ENCODE results near the gene TUBA1C. TPM values are rescaled to one million over a fixed set of nuclear protein-coding genes. Genes with fewer than 3 reads are reported as not detected.

Gene TUBA1C
- total and polyA plus RNA-seq, 9 donors: 48.5 to 101 (median 78.5) TPM

DNA sequence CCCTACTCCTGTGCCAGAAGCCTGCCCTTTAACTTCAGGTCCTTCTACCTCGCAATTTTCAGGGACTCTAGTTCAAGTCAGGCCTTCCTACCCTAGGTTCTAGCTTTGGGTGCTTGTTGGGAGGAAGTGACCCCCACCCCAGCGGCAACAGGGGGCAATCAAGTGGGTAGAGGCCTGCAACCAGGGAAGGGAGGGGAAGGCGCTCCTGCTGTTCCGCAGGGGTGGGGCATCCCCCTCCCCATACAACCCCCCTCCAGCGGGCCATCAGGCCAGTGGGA, 29.9 kb downstream of the TUBA1C start:
- H3K27me3 ChIP-seq (ENCODE audit: control insufficient read depth, insufficient read depth, low read length): peaks cover 61% of the 10 kb centered on the region
- DNase-seq: no peak
- WGBS (ENCODE audit: insufficient coverage): no CpG with 5 or more reads among the region's 5 CpGs
- peaks cover 44% of the 10 kb centered on the region for H3K4me1 ChIP-seq (ENCODE audit: control insufficient read depth, insufficient read depth, low read length)
- H3K9me3 ChIP-seq (replicated peaks; ENCODE audit: control insufficient read depth, low read depth, low read length): no peaks in the 10 kb centered on the region
- H3K36me3 ChIP-seq (ENCODE audit: control insufficient read depth, insufficient read depth, low read length): no peaks in the 10 kb centered on the region
- no peak overlapping the region for H3K4me3 ChIP-seq (ENCODE audit: low read length)
- H3K27ac ChIP-seq (ENCODE audit: low read length): no peak overlapping the region

DNA sequence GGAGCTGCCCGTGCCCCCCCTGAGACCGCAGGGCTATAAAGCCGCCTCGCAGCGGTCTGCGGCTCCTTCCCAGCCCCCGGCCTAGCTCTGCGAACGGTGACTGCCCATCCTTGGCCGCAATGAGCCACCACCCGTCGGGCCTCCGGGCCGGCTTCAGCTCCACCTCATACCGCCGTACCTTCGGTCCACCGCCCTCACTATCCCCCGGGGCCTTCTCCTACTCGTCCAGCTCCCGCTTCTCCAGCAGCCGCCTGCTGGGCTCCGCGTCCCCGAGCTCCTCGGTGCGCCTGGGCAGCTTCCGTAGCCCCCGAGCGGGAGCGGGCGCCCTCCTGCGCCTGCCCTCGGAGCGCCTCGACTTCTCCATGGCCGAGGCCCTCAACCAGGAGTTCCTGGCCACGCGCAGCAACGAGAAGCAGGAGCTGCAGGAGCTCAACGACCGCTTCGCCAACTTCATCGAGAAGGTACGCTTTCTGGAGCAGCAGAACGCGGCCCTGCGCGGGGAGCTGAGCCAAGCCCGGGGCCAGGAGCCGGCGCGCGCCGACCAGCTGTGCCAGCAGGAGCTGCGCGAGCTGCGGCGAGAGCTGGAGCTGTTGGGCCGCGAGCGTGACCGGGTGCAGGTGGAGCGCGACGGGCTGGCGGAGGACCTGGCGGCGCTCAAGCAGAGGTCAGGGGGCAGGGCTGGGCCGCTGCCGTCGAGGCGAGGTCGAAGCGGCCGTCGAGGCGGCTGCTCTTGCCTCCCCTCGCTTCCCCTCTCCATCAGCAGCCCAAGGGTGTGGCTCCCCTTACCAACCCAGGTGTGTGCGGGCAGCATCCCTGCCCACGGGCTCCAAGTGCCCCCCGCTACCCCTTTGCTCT, 30.4 kb downstream of the TUBA1C start, which contains the start of gene PRPH:
Gene PRPH, plus strand, starts transcription at position 66 of the 855 bp plus-strand sequence. Its CDS starts 54 bp downstream, at position 120.
- H3K27me3 ChIP-seq (ENCODE audit: control insufficient read depth, insufficient read depth, low read length): peaks cover 61% of the 10 kb centered on the region
- DNase-seq: no peak
- H3K4me1 ChIP-seq (ENCODE audit: control insufficient read depth, insufficient read depth, low read length): peaks cover 44% of the 10 kb centered on the region
- H3K27ac ChIP-seq (ENCODE audit: low read length): no peak within 1 kb of the TSS
- H3K4me3 ChIP-seq (ENCODE audit: low read length): no peak within 1 kb of the TSS
- H3K9me3 ChIP-seq (replicated peaks; ENCODE audit: control insufficient read depth, low read depth, low read length): no peaks in the 10 kb centered on the region
- 4% methylated on average over 63 of the region's 82 CpGs for WGBS (ENCODE audit: insufficient coverage)
- no peaks in the 10 kb centered on the region for H3K36me3 ChIP-seq (ENCODE audit: control insufficient read depth, insufficient read depth, low read length)

DNA sequence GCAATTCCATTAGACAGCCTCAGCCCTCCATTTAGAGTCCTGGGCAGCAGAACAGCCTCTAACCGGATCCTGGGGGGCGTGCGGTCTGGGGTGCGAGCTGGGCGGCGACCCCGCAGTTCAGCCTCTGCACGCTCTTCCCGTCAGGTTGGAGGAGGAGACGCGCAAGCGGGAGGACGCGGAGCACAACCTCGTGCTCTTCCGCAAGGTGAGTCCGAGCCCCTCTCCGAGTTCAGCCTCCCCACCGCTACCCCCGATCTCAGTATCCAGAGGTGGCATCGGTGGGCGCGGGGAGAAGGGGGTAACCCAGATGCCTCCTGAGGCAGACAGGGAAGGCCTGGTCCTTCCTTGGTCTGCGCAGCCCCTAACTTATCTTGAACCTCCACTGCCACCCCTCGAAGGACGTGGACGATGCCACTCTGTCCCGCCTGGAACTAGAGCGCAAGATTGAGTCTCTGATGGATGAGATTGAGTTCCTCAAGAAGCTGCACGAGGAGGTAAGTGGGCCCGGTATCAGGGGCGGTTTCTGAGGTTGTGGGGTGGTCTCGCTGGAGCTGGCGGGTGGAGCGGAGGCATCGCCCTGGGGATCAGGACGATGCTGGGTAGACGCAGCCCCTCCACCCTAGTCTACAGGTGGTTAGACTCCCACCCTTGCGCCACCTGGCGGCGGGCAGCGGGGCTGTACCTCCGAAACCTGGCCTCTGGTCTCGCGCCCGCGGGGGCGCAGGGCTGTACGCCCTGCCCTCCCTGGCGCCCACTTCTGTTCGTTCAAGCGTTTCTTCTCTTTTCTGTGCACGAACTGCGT, 31.4 kb downstream of the TUBA1C start:
- Histone ChIP-seq H3K9me3 (replicated peaks; ENCODE audit: control insufficient read depth, low read depth, low read length) (no peaks in the 10 kb centered on the region), H3K27me3 (ENCODE audit: control insufficient read depth, insufficient read depth, low read length) (peaks cover 65% of the 10 kb centered on the region), H3K36me3 (ENCODE audit: control insufficient read depth, insufficient read depth, low read length) (no peaks in the 10 kb centered on the region), H3K27ac (ENCODE audit: low read length) (no peak overlapping the region), H3K4me1 (ENCODE audit: control insufficient read depth, insufficient read depth, low read length) (peaks cover 44% of the 10 kb centered on the region), H3K4me3 (ENCODE audit: low read length) (no peak overlapping the region)
- WGBS (ENCODE audit: insufficient coverage): 12% methylated on average over 38 of the region's 54 CpGs
- DNase-seq: no peak

DNA sequence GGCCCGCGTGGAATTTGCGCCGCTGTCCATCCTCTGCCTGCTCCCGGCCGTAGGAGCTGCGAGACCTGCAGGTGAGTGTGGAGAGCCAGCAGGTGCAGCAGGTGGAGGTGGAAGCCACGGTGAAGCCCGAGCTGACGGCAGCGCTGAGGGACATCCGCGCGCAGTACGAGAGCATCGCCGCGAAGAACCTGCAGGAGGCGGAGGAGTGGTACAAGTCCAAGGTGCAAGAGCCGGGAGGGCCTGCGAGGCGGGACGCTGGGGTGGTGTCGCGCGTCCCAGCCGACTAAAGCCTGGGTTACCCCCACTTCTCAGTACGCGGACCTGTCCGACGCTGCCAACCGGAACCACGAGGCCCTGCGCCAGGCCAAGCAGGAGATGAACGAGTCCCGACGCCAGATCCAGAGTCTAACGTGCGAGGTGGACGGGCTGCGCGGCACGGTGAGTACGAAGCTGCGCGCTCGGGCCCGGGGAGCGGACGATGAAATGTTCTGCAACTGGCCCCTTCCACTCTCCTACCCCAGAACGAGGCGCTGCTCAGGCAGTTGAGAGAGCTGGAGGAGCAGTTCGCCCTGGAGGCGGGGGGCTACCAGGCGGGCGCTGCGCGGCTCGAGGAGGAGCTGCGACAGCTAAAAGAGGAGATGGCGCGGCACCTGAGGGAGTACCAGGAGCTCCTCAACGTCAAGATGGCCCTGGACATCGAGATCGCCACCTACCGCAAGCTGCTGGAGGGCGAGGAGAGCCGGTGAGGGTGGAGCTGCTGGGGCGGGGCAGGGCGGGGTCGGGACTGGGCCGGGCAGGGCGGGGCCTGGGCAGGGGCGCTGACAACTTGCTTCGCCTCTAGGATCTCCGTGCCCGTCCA, 32.2 kb downstream of the TUBA1C start:
- 3% methylated on average over 61 of the region's 77 CpGs for WGBS (ENCODE audit: insufficient coverage)
- no peaks in the 10 kb centered on the region for H3K9me3 ChIP-seq (replicated peaks; ENCODE audit: control insufficient read depth, low read depth, low read length)
- DNase-seq: no peak
- H3K4me1 ChIP-seq (ENCODE audit: control insufficient read depth, insufficient read depth, low read length): peaks cover 44% of the 10 kb centered on the region
- H3K36me3 ChIP-seq (ENCODE audit: control insufficient read depth, insufficient read depth, low read length): no peaks in the 10 kb centered on the region
- H3K4me3 ChIP-seq (ENCODE audit: low read length): peak overlapping the region; percentile 17
- H3K27ac ChIP-seq (ENCODE audit: low read length): no peak overlapping the region
- H3K27me3 ChIP-seq (ENCODE audit: control insufficient read depth, insufficient read depth, low read length): peaks cover 68% of the 10 kb centered on the region

DNA sequence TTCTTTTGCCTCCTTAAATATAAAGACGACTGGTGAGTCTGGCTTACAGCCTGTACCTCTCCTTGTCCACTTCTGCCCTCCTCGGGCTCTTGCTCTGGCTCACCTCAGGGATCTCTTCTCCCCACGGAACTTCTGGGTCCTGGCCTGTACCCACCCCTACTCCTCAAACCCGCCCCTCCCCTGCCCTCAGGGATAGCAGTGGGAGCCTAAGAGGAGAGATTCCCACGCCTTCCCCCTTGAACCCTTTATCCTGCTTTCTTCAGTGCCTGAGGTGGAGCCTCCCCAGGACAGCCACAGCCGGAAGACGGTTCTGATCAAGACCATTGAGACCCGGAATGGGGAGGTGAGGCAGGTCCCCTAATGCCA, 32.8 kb downstream of the TUBA1C start:
- DNase-seq: no peak
- Histone ChIP-seq H3K4me3 (ENCODE audit: low read length) (no peak overlapping the region), H3K9me3 (replicated peaks; ENCODE audit: control insufficient read depth, low read depth, low read length) (no peaks in the 10 kb centered on the region), H3K36me3 (ENCODE audit: control insufficient read depth, insufficient read depth, low read length) (no peaks in the 10 kb centered on the region), H3K27me3 (ENCODE audit: control insufficient read depth, insufficient read depth, low read length) (peaks cover 68% of the 10 kb centered on the region), H3K4me1 (ENCODE audit: control insufficient read depth, insufficient read depth, low read length) (peaks cover 43% of the 10 kb centered on the region), H3K27ac (ENCODE audit: low read length) (no peak overlapping the region)
- 27% methylated on average over 6 of the region's 8 CpGs for WGBS (ENCODE audit: insufficient coverage)

DNA sequence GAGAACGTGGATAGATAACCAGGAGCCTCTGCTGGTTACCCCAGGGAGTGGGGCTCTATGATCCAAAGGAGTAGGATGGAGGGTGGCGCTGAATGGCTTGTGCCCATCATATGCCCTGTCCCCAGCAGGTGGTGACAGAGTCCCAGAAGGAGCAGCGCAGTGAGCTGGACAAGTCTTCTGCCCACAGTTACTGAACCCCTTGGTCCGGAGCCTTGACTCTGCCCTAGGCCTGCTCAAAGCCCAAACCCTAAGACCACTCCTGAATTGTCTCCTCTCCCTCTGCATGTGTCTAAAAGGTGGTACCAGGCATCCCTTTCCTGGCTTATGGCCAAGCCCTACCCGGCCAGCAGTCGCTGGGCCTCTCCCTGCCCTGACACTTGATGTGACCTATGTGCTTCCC, 33.3 kb downstream of the TUBA1C start:
- no peak overlapping the region for H3K27ac ChIP-seq (ENCODE audit: low read length)
- H3K9me3 ChIP-seq (replicated peaks; ENCODE audit: control insufficient read depth, low read depth, low read length): no peaks in the 10 kb centered on the region
- no peaks in the 10 kb centered on the region for H3K36me3 ChIP-seq (ENCODE audit: control insufficient read depth, insufficient read depth, low read length)
- 71% methylated on average over 6 of the region's 6 CpGs for WGBS (ENCODE audit: insufficient coverage)
- peaks cover 38% of the 10 kb centered on the region for H3K4me1 ChIP-seq (ENCODE audit: control insufficient read depth, insufficient read depth, low read length)
- no peak overlapping the region for H3K4me3 ChIP-seq (ENCODE audit: low read length)
- H3K27me3 ChIP-seq (ENCODE audit: control insufficient read depth, insufficient read depth, low read length): peaks cover 68% of the 10 kb centered on the region
- no peak for DNase-seq

DNA sequence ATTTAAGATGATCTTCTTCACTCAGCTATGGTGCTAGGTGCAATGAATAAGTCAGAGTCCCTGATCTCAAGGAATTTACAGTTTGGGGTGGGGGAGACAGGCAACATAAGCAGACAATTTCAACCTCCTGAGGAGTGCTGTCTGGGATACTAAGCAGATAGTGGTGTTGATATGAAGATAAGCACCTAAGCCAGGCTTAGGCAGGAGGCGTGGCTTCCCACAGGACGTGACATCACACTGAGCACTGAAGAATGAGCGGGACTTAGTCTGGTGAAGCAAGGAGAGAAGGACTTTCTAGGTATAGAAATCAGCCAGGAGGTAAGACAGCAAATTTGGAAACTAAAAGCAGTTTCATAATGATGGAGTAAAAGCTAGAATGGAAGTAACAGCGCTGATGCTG, 36.9 kb downstream of the TUBA1C start:
- H3K27ac ChIP-seq (ENCODE audit: low read length): no peak overlapping the region
- H3K9me3 ChIP-seq (replicated peaks; ENCODE audit: control insufficient read depth, low read depth, low read length): no peaks in the 10 kb centered on the region
- no peaks in the 10 kb centered on the region for H3K36me3 ChIP-seq (ENCODE audit: control insufficient read depth, insufficient read depth, low read length)
- peaks cover 16% of the 10 kb centered on the region for H3K4me1 ChIP-seq (ENCODE audit: control insufficient read depth, insufficient read depth, low read length)
- H3K27me3 ChIP-seq (ENCODE audit: control insufficient read depth, insufficient read depth, low read length): peaks cover 38% of the 10 kb centered on the region
- no peak overlapping the region for H3K4me3 ChIP-seq (ENCODE audit: low read length)
- DNase-seq: no peak
- WGBS (ENCODE audit: insufficient coverage): 58% methylated on average over 4 of the region's 4 CpGs

DNA sequence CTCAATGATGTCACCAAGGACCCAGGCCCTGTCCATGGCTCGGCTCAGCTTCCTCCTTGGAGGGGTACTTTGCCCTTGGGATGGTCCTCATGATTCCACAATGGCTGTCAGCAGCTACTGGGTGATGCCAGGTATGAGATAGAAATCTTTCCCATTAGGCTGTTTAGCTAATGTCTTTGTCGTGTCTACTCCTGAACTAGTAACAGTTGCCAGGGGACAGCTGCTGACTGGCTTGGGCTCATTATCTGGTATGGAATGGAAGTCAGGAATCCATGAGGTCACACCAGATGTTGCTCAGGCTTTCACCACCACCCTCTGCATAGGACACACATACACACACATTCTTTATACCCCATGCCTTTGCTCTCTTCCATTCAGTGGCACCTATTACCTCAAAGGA, 39.3 kb downstream of the TUBA1C start:
- Histone ChIP-seq H3K27ac (ENCODE audit: low read length) (no peak overlapping the region), H3K4me1 (ENCODE audit: control insufficient read depth, insufficient read depth, low read length) (peaks cover 6% of the 10 kb centered on the region), H3K9me3 (replicated peaks; ENCODE audit: control insufficient read depth, low read depth, low read length) (no peaks in the 10 kb centered on the region), H3K27me3 (ENCODE audit: control insufficient read depth, insufficient read depth, low read length) (peaks cover 18% of the 10 kb centered on the region), H3K36me3 (ENCODE audit: control insufficient read depth, insufficient read depth, low read length) (no peaks in the 10 kb centered on the region), H3K4me3 (ENCODE audit: low read length) (no peak overlapping the region)
- peak; percentile 68 for DNase-seq
- WGBS (ENCODE audit: insufficient coverage): 22% methylated on average over 1 of the region's 2 CpGs

DNA sequence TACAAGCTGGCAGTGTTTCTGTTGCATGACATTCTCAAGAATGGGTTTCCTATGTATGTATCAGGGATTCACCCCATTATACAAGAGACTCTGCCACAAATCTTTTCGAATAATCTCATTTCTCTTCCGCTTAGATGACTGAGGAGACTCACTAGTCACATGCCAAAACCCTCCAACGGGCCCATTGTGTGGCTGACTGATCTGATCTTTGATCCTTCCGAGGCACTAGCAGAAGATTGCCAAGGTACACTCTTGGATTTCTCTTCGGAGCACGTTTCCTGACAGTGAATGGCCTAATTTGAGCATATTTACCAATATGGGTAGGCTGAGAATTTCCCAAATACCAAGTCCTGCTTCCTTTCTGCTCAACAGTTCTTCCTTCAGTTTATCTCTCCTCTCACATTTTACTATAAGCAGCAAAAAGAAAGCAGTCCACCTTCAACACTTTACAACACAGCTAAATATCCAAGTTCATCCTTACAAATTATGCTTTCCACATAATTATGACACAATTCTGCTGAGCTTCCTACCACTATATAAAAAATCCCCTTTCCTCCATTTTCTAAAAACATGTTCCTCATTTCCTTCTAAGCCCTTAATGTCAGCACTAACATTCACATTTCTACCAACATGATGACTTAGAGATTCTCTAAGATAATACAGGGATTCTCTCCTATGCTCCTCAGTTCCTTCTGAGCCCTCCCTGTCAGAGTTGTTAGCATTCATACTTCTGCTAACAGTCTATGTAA, 41.1 kb downstream of the TUBA1C start:
- WGBS (ENCODE audit: insufficient coverage): 73% methylated on average over 4 of the region's 6 CpGs
- Histone ChIP-seq H3K36me3 (ENCODE audit: control insufficient read depth, insufficient read depth, low read length) (no peaks in the 10 kb centered on the region), H3K4me1 (ENCODE audit: control insufficient read depth, insufficient read depth, low read length) (peaks cover 6% of the 10 kb centered on the region), H3K27me3 (ENCODE audit: control insufficient read depth, insufficient read depth, low read length) (peaks cover 22% of the 10 kb centered on the region), H3K9me3 (replicated peaks; ENCODE audit: control insufficient read depth, low read depth, low read length) (no peaks in the 10 kb centered on the region), H3K4me3 (ENCODE audit: low read length) (no peak overlapping the region), H3K27ac (ENCODE audit: low read length) (no peak overlapping the region)
- no peak for DNase-seq

All from muscle of leg (tissue), 11 donors.